Mesenchymal stem cell (in vitro differentiated cells and primary cell): ENCODE data around the gene TAPBP.

Experiments used
- DNase-seq: peaks from one replicate; pipeline ENCODE4 v3.0.0-alpha.2; 2013
- H2AFZ ChIP-seq: one replicate; pipeline ENCODE4 v1.6.1; 2013; ENCODE audit warnings: low read depth, mild to moderate bottlenecking, control low read depth, inconsistent platforms, low read length, moderate library complexity
- H2AK5ac ChIP-seq: 2 replicates; pipeline ENCODE4 v1.6.1; 2013; ENCODE audit warnings: low read length, moderate library complexity, mild to moderate bottlenecking, inconsistent platforms; ENCODE audit not compliant: severe bottlenecking
- H2BK120ac ChIP-seq: one replicate; pipeline ENCODE4 v1.6.1; 2013; ENCODE audit warnings: low read depth, mild to moderate bottlenecking, inconsistent platforms, low read length, moderate library complexity
- H2BK12ac ChIP-seq, 2 experiments: one replicate each; pipeline ENCODE4 v1.6.1; 2013; ENCODE audit warnings: inconsistent platforms in 2 of 2, low read length in 2 of 2, mild to moderate bottlenecking in 2 of 2, moderate library complexity in 2 of 2, control low read depth in 1 of 2
- H2BK15ac ChIP-seq: one replicate; pipeline ENCODE4 v1.6.1; 2013; ENCODE audit warnings: mild to moderate bottlenecking, low read depth, inconsistent platforms; ENCODE audit not compliant: poor library complexity, severe bottlenecking
- H2BK5ac ChIP-seq: 2 replicates; pipeline ENCODE4 v1.6.1; 2013; ENCODE audit warnings: low read depth, mild to moderate bottlenecking, low read length, control low read depth, inconsistent platforms; ENCODE audit not compliant: poor library complexity, severe bottlenecking
- H3K14ac ChIP-seq, 2 experiments: one replicate each; pipeline ENCODE4 v1.6.1; 2013; ENCODE audit warnings: inconsistent platforms in 2 of 2, low read length in 2 of 2, control low read depth in 1 of 2, mild to moderate bottlenecking in 1 of 2, moderate library complexity in 1 of 2
- H3K18ac ChIP-seq, 2 experiments: one replicate each; pipeline ENCODE4 v1.6.1; 2013; ENCODE audit warnings: inconsistent platforms in 2 of 2, low read length in 2 of 2, control low read depth in 1 of 2, low read depth in 1 of 2, mild to moderate bottlenecking in 1 of 2
- H3K23ac ChIP-seq, 2 experiments: one replicate each; pipeline ENCODE4 v1.6.1; 2013; ENCODE audit warnings: inconsistent platforms in 2 of 2, low read length in 2 of 2, mild to moderate bottlenecking in 2 of 2, moderate library complexity in 2 of 2, control low read depth in 1 of 2
- H3K27ac ChIP-seq: 2 replicates; pipeline ENCODE4 v1.5.1; 2013; ENCODE audit warnings: mild to moderate bottlenecking, moderate library complexity, low read length, control low read depth, inconsistent platforms; ENCODE audit not compliant: poor library complexity, severe bottlenecking
- H3K27me3 ChIP-seq, 2 experiments: 2 replicates each; pipeline versions ENCODE4 v1.6.1 to v1.7.0; 2013; ENCODE audit warnings: low read length in 2 of 2, mild to moderate bottlenecking in 2 of 2, moderate library complexity in 2 of 2, control low read depth in 1 of 2, inconsistent platforms in 1 of 2; ENCODE audit not compliant: control insufficient read depth in 1 of 2, insufficient read depth in 1 of 2
- H3K36me3 ChIP-seq, 2 experiments: 2 replicates each; pipeline versions ENCODE4 v1.6.1 to v1.7.0; 2013; ENCODE audit warnings: low read length in 2 of 2, control low read depth in 1 of 2, inconsistent platforms in 1 of 2, low read depth in 1 of 2, mild to moderate bottlenecking in 1 of 2; ENCODE audit not compliant: insufficient read depth in 2 of 2, control insufficient read depth in 1 of 2
- H3K4ac ChIP-seq, 2 experiments: one replicate each; pipeline ENCODE4 v1.6.1; 2013; ENCODE audit warnings: inconsistent platforms in 2 of 2, low read length in 2 of 2, mild to moderate bottlenecking in 2 of 2, moderate library complexity in 2 of 2, control low read depth in 1 of 2, low read depth in 1 of 2
- H3K4me1 ChIP-seq: 2 replicates; pipeline ENCODE4 v1.6.1; 2013; ENCODE audit warnings: low read depth, low read length, control low read depth; ENCODE audit not compliant: control insufficient read depth, insufficient read depth
- H3K4me2 ChIP-seq: 2 replicates; pipeline ENCODE4 v1.6.1; 2013; ENCODE audit warnings: low read length, mild to moderate bottlenecking, inconsistent platforms; ENCODE audit not compliant: poor library complexity, severe bottlenecking
- H3K4me3 ChIP-seq, 2 experiments: 2 replicates each; pipeline versions ENCODE4 v1.5.1 to v1.7.0; 2013; ENCODE audit warnings: low read length in 2 of 2, mild to moderate bottlenecking in 2 of 2, control low read depth in 1 of 2, low read depth in 1 of 2; ENCODE audit not compliant: insufficient read depth in 1 of 2
- H3K79me1 ChIP-seq: replicated peaks from 2 replicates; pipeline ENCODE4 v1.6.1; 2013; ENCODE audit warnings: mild to moderate bottlenecking, control low read depth, low read length, inconsistent platforms; ENCODE audit not compliant: poor library complexity, severe bottlenecking
- H3K9ac ChIP-seq: 2 replicates; pipeline ENCODE4 v1.7.0; 2013; ENCODE audit warnings: mild to moderate bottlenecking, low read length, moderate library complexity
- H3K9me3 ChIP-seq: 2 replicates; pipeline ENCODE4 v1.7.0; 2013; ENCODE audit warnings: mild to moderate bottlenecking, low read length; ENCODE audit not compliant: control insufficient read depth
- H4K8ac ChIP-seq: one replicate; pipeline ENCODE4 v1.6.1; 2013; ENCODE audit warnings: inconsistent platforms, mild to moderate bottlenecking, low read length, moderate library complexity
- H4K91ac ChIP-seq: one replicate; pipeline ENCODE4 v1.6.1; 2013; ENCODE audit warnings: mild to moderate bottlenecking, low read length, inconsistent platforms
- WGBS: methylation state at CpG from one replicate; pipeline ENCODE4 v1.1.7; 2013; ENCODE audit warnings: mixed read lengths; 5-methylcytosine and 5-hydroxymethylcytosine counted together

Gene TAPBP

GRCh38 chr6:33259032-33259431, 54.8 kb downstream of the TAPBP start:
- Histone ChIP-seq H3K4me3 (no peak overlapping the region), H3K23ac (no peak overlapping the region), H2BK15ac (no peak overlapping the region), H2BK120ac (no peak overlapping the region), H2BK12ac (no peak overlapping the region), H2AK5ac (no peak overlapping the region), H3K4me1 (peaks cover 6% of the 10 kb centered on the region), H3K14ac (no peak overlapping the region), H3K27me3 (no peaks in the 10 kb centered on the region), H2BK5ac (no peak overlapping the region), H2AFZ (no peak overlapping the region), H3K79me1 (peaks cover 2% of the 10 kb centered on the region), H3K9ac (no peak overlapping the region), H3K36me3 (peaks cover 26 to 71% of the 10 kb centered on the region in 2 experiments), H3K27ac (no peak overlapping the region), H4K8ac (no peak overlapping the region), H3K18ac (no peak overlapping the region), H3K4ac (no peak overlapping the region), H4K91ac (no peak overlapping the region), H3K9me3 (no peaks in the 10 kb centered on the region), H3K4me2 (no peak overlapping the region)
- no peak for DNase-seq
- WGBS, result 94% methylated on average over 5 of the region's 5 CpGs

GRCh38 chr6:33254591-33254990, 59.3 kb downstream of the TAPBP start:
- Histone ChIP-seq H2BK12ac (no peak overlapping the region), H3K27me3 (no peaks in the 10 kb centered on the region), H3K27ac (no peak overlapping the region), H3K4me1 (peaks cover 10% of the 10 kb centered on the region), H3K79me1 (peaks cover 14% of the 10 kb centered on the region), H2BK120ac (no peak overlapping the region), H3K9me3 (no peaks in the 10 kb centered on the region), H2AK5ac (no peak overlapping the region), H2BK15ac (no peak overlapping the region), H4K91ac (no peak overlapping the region), H2AFZ (no peak overlapping the region), H3K4me3 (no peak overlapping the region), H3K9ac (no peak overlapping the region), H3K4me2 (no peak overlapping the region), H3K14ac (no peak overlapping the region), H3K4ac (no peak overlapping the region), H3K23ac (no peak overlapping the region), H3K36me3 (peaks cover 25 to 49% of the 10 kb centered on the region in 2 experiments), H3K18ac (no peak overlapping the region), H2BK5ac (no peak overlapping the region), H4K8ac (no peak overlapping the region)
- 98% methylated on average over 3 of the region's 4 CpGs for WGBS
- DNase-seq, result no peak

GRCh38 chr6:33252759-33253158, 61.1 kb downstream of the TAPBP start:
- Histone ChIP-seq H3K4ac (no peak overlapping the region), H4K8ac (no peak overlapping the region), H3K4me2 (no peak overlapping the region), H3K9ac (peak overlapping the region; percentile 10), H3K36me3 (peaks cover 19 to 35% of the 10 kb centered on the region in 2 experiments), H2BK12ac (no peak overlapping the region), H3K79me1 (peaks cover 12% of the 10 kb centered on the region), H3K4me1 (peaks cover 14% of the 10 kb centered on the region), H3K9me3 (no peaks in the 10 kb centered on the region), H2AFZ (no peak overlapping the region), H2BK120ac (no peak overlapping the region), H3K27ac (no peak overlapping the region), H4K91ac (no peak overlapping the region), H2BK15ac (no peak overlapping the region), H3K4me3 (no peak overlapping the region), H3K27me3 (no peaks in the 10 kb centered on the region), H3K14ac (no peak overlapping the region), H2BK5ac (no peak overlapping the region), H3K23ac (no peak overlapping the region), H3K18ac (no peak overlapping the region), H2AK5ac (no peak overlapping the region)
- DNase-seq, result peak; percentile 14

- peaks cover 9 to 26% of the 10 kb centered on the region in 2 experiments for H3K36me3 ChIP-seq
- no peak overlapping the region for H3K14ac ChIP-seq
- peak; percentile 37 for DNase-seq
- peak overlapping the region in 1 of 2 experiments; percentile 42 for H3K4me3 ChIP-seq
- no peak overlapping the region for H3K18ac ChIP-seq
- no peak overlapping the region for H3K23ac ChIP-seq
- H3K4me2 ChIP-seq, result no peak overlapping the region
- H2BK5ac ChIP-seq, result no peak overlapping the region
- peaks cover 14% of the 10 kb centered on the region for H3K4me1 ChIP-seq
- no peak overlapping the region for H2BK120ac ChIP-seq
- no peak overlapping the region for H2BK12ac ChIP-seq
- no peak overlapping the region for H4K91ac ChIP-seq
- H4K8ac ChIP-seq, result no peak overlapping the region
- H3K79me1 ChIP-seq, result peaks cover 12% of the 10 kb centered on the region
- no peak overlapping the region for H3K4ac ChIP-seq
- no peak overlapping the region for H3K27ac ChIP-seq
- H3K27me3 ChIP-seq, result no peaks in the 10 kb centered on the region
- H2AFZ ChIP-seq, result no peak overlapping the region
- whole genome bisulfite sequencing, result 93% methylated on average over 6 of the region's 6 CpGs
- H2AK5ac ChIP-seq, result no peak overlapping the region
- no peaks in the 10 kb centered on the region for H3K9me3 ChIP-seq
- no peak overlapping the region for H2BK15ac ChIP-seq
- peak overlapping the region; percentile 51 for H3K9ac ChIP-seq
Measured at GRCh38 chr6:33251395-33252012, 62.4 kb downstream of the TAPBP start.
